ACC112 (cell line): ENCODE measurements around the gene MAFB.

Experiments
- H2AFZ ChIP-seq: fragments of 200-600 bp; sonication (generic); one replicate; pipeline ENCODE4 v1.6.0; 2017; ENCODE audit warnings: antibody characterized with exemption, low read length; ENCODE audit not compliant: unreplicated experiment
- H3K27ac ChIP-seq: fragments of 200-600 bp; sonication (generic); 2 replicates; pipeline ENCODE4 v1.5.1; 2014; ENCODE audit warnings: low read depth, mild to moderate bottlenecking, antibody characterized with exemption, low read length, moderate library complexity
- H3K27me3 ChIP-seq: fragments of 200-600 bp; sonication (generic); 2 replicates; pipeline ENCODE4 v1.6.1; 2014; ENCODE audit warnings: mild to moderate bottlenecking, antibody characterized with exemption, low read length, moderate library complexity, mixed read lengths; ENCODE audit not compliant: insufficient read depth
- H3K36me3 ChIP-seq: fragments of 200-600 bp; sonication (generic); 2 replicates; pipeline ENCODE4 v1.6.1; 2016; ENCODE audit warnings: mild to moderate bottlenecking, antibody characterized with exemption, low read length, moderate library complexity, mixed read lengths; ENCODE audit not compliant: insufficient read depth
- H3K4me1 ChIP-seq: fragments of 200-600 bp; sonication (generic); one replicate; pipeline ENCODE4 v1.6.1; 2016; ENCODE audit warnings: low read length, mixed read lengths; ENCODE audit not compliant: insufficient read depth, unreplicated experiment, control insufficient read depth
- H3K4me3 ChIP-seq: fragments of 200-600 bp; sonication (generic); 2 replicates; pipeline ENCODE4 v1.5.1; 2014; ENCODE audit warnings: mild to moderate bottlenecking, low read depth, low read length
- H3K79me2 ChIP-seq: fragments of 200-600 bp; sonication (generic); one replicate; pipeline ENCODE4 v1.6.0; 2016; ENCODE audit warnings: low read length; ENCODE audit not compliant: control insufficient read depth, unreplicated experiment, insufficient read depth

Gene MAFB

DNA sequence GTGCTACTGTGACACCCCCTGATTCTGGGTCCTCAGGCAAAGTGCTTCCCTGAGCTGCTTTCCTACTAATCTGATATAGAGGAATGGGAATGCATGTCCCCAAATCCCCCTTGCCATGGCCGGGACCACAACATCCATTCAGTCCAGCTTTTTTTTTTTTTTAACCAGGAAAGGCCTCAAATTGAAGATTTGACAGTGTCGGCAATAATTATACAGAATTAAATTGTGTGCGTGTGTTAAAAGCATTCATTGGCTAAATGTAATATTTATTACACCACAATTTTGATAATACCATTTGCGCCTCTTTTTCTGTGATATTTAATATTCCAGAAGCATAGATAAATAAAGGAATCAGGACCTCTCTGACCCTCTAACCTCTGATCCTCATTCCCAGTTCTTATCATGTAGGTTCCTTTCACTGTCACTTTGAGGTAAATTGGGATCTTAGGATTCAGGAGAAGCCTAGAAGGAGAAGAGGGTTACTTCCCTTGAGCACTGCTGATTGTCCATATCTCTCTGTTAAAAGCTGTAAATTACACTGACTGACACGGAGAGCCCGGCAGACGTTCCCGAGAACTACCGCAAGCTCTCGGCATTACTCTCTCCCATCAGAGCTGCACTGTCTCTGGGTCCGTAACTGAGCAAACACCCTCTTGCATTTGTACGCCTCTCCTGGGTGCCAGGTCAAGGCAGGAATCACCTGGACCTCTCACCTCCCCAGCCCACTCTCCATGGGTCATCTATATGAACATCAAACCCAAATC is 29.4 kb upstream of the MAFB start:
- no peak overlapping the region for H3K4me3 ChIP-seq
- H3K36me3 ChIP-seq: no peaks in the 10 kb centered on the region
- H3K27me3 ChIP-seq: peaks cover 12% of the 10 kb centered on the region
- no peak overlapping the region for H3K27ac ChIP-seq
- no peaks in the 10 kb centered on the region for H3K79me2 ChIP-seq
- no peaks in the 10 kb centered on the region for H3K4me1 ChIP-seq
- no peak overlapping the region for H2AFZ ChIP-seq

DNA sequence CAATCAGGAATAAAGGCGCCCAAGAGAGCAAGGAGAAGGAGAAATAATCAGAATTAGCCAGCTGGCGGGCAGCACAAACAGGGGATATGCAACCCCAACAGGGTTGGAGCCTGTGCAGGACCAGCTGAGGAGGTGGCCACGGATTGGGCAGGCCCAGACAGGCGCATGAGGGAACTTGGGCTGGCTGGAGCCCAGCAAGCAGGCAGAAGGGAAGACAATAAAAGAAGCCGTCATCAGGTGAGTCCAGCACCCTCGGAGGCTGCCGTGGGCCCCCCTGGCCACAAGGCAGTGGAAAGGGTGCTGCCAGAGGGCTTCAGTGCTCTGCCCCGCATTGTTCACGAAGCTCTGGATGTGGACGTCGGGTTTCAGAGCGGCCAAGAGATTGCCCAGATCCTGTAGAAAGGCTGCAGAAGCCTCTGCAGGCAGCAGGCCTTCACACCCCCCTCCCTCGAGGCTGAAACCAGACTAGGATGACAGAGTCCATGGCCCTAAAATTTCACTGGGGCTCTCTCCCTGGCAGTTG is 28.4 kb upstream of the MAFB start:
- no peaks in the 10 kb centered on the region for H3K79me2 ChIP-seq
- no peaks in the 10 kb centered on the region for H3K4me1 ChIP-seq
- no peak overlapping the region for H3K4me3 ChIP-seq
- no peak overlapping the region for H3K27ac ChIP-seq
- H2AFZ ChIP-seq: no peak overlapping the region
- peaks cover 11% of the 10 kb centered on the region for H3K27me3 ChIP-seq
- H3K36me3 ChIP-seq: no peaks in the 10 kb centered on the region

DNA sequence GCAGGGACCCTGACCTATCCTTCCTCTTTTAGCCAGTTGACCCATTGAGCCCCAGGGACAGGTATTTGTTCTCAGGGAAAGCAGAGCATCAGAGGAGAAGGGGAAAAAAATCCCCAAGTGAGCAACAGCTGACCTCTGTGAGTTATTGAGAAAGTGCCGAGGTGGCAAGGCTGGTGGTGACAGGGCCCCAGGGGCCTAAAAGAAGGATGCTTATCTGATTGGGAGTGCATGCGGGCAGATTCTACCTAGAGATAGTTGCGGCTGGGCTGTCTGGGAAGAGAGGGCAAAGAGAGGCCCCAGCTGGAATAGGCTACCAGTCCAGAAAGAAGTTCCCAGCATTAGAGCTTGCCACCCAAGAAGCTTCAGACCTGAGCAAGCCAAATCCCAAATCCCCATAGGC is 26.5 kb upstream of the MAFB start:
- Histone ChIP-seq H3K36me3 (no peaks in the 10 kb centered on the region), H3K27ac (no peak overlapping the region), H2AFZ (no peak overlapping the region), H3K27me3 (peaks cover 5% of the 10 kb centered on the region), H3K4me3 (no peak overlapping the region), H3K4me1 (no peaks in the 10 kb centered on the region), H3K79me2 (no peaks in the 10 kb centered on the region)

DNA sequence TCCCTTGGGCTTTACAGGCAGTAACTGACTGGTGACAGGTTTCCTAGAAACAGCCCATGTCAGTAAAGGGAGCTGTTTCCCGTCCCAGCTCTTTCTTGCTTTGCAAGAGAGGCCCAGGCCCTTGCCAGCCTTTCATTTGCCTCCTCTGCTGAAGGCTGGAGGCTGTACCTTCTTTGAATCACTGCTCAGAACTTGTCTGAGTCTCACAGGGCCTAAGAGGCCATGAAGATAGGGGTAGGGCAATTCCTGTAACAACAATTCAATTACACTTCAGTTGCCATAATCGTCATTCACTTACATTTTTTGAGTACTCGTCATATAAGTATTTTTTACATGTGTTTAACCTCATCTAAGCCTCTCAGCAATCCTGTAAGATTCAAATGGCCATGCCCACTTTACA is 25.9 kb upstream of the MAFB start:
- H3K79me2 ChIP-seq: no peaks in the 10 kb centered on the region
- H2AFZ ChIP-seq: no peak overlapping the region
- no peaks in the 10 kb centered on the region for H3K4me1 ChIP-seq
- H3K27ac ChIP-seq: no peak overlapping the region
- H3K27me3 ChIP-seq: no peaks in the 10 kb centered on the region
- H3K36me3 ChIP-seq: no peaks in the 10 kb centered on the region
- no peak overlapping the region for H3K4me3 ChIP-seq

DNA sequence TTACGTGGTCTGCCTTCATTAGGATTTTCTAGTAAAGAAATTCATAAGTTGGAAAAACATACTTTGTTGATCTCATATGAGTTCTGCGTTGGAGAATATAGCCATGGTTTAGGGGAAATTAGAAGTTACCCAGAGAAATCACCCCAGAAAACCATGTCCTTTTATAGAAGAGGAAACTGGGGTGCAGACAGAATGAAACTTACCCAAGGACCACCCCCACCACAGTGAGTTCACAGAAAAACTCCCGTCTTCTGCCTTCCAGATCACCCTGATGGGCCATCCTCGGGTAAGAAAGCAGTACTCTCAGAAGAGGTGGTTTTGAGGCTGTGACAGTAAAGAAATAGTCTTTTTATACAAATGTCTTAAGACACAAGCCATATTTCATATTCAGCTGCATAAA is 25.1 kb upstream of the MAFB start:
- no peak overlapping the region for H3K27ac ChIP-seq
- no peak overlapping the region for H3K4me3 ChIP-seq
- no peaks in the 10 kb centered on the region for H3K27me3 ChIP-seq
- H3K36me3 ChIP-seq: no peaks in the 10 kb centered on the region
- no peaks in the 10 kb centered on the region for H3K79me2 ChIP-seq
- no peaks in the 10 kb centered on the region for H3K4me1 ChIP-seq
- no peak overlapping the region for H2AFZ ChIP-seq

DNA sequence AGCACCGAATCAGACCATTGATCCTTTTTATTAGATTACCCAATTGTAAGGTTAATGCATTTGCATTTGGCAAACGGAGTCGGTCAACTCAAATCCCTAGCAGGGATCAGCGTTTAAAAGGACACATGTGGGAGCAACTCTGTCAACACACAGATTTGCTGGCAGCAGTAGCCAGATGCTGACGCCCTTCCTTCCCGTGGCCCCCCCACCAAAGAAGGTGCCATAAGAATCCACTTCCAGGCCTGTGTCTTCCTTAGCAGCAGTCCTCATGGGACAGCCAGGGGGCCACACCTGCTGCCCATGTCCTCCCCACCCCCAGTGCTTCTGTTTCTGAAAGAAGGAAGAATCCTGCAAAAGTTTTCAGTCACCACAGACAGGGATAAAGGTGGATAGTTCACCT is 24.5 kb upstream of the MAFB start:
- no peak overlapping the region for H2AFZ ChIP-seq
- no peaks in the 10 kb centered on the region for H3K27me3 ChIP-seq
- H3K36me3 ChIP-seq: no peaks in the 10 kb centered on the region
- H3K4me1 ChIP-seq: no peaks in the 10 kb centered on the region
- no peaks in the 10 kb centered on the region for H3K79me2 ChIP-seq
- H3K27ac ChIP-seq: no peak overlapping the region
- H3K4me3 ChIP-seq: no peak overlapping the region

DNA sequence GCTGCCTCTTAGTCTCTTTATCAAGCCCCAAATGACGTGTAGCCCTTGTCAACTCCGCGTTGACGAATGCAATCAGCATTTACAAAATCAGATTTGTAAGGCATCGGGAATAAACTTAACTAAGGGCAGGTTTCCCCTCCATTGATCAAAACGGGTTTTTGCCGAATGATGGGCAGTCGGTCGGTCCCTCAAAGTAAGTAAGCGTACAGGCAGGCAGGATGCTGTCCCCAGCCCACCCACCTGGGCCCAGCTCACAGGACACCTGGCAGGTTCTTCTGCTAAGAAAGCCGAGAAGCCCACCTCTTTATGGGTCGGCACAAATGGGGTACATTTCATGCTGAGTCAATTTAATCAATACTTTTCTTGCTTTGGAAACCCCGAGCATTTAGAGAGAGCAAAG is 22.0 kb upstream of the MAFB start:
- Histone ChIP-seq H3K4me3 (no peak overlapping the region), H3K27me3 (no peaks in the 10 kb centered on the region), H2AFZ (no peak overlapping the region), H3K27ac (no peak overlapping the region), H3K36me3 (no peaks in the 10 kb centered on the region), H3K4me1 (no peaks in the 10 kb centered on the region), H3K79me2 (no peaks in the 10 kb centered on the region)

DNA sequence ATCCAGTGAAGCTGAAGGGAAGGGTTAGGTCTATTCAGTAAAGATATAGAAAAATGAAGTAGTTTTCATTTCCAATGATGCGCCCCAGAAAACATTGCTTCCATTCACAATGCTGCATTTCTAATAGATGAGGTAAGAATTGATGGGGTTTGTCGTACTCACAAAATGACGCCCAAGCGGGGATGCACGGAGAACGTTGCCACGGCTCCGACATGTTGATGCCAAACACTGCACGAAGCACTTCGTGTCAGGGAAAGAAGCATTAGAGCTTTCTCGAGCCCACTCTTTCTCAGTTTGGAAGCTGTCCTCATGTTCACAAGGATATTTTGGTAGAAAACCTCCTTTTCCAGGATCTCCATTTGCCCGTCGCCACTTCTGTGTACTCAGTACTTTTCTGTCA is 21.6 kb upstream of the MAFB start:
- H3K4me3 ChIP-seq: no peak overlapping the region
- H3K27me3 ChIP-seq: no peaks in the 10 kb centered on the region
- no peaks in the 10 kb centered on the region for H3K36me3 ChIP-seq
- no peaks in the 10 kb centered on the region for H3K79me2 ChIP-seq
- no peak overlapping the region for H2AFZ ChIP-seq
- H3K27ac ChIP-seq: no peak overlapping the region
- H3K4me1 ChIP-seq: no peaks in the 10 kb centered on the region

DNA sequence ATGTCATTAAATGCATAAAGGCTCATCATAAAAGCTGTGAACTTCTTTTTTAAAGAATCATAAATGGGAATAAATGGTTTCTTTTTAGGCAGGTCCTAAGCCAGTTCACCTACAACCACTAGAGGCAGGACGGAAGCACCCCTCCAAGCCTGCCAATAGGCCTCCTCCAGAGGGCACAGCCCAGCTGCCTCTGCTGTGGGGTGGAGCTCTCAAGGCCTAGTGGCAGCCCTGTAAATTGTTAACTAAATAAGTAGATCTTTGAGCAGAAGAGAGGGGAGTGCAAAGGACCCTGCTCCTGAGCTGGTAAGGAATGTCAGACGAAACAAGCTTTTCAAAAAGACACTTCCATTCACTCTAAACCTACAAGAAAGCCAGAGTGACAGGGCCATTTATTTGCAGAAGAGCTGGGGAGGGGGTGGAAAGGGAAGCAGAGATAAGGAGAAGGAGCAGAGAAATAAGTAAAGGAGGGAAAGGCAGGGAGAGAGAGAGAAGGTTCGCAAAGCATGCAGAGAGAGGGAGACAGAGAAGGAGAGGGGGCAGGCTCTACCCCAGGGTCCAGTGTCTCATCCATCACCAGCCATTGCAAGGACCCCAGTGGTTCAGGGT is 18.0 kb upstream of the MAFB start:
- H3K36me3 ChIP-seq: no peaks in the 10 kb centered on the region
- H3K4me1 ChIP-seq: no peaks in the 10 kb centered on the region
- H3K27ac ChIP-seq: no peak overlapping the region
- H3K4me3 ChIP-seq: no peak overlapping the region
- peaks cover 5% of the 10 kb centered on the region; the same call in 1 of the 2 replicates for H3K27me3 ChIP-seq
- H3K79me2 ChIP-seq: no peaks in the 10 kb centered on the region
- no peak overlapping the region for H2AFZ ChIP-seq

DNA sequence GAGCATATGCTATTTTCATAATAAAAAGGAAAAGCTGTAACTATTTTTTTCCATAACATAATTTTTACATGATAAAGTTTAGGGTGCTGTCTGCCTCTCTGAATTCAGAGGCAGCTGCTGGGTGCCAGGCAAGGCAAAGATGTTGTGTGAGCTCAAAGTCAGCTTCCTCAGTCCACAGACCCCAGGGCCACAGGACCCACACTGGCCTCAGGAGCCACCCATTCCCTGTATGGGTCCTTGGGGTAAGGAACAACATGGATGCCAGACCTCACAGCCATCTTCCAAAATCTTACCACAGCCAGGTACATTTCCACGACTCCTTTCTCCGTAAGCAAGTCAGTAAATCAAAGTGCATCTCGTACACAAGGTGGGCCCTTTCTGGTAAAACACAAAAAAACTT is 16.4 kb upstream of the MAFB start:
- Histone ChIP-seq H3K79me2 (no peaks in the 10 kb centered on the region), H3K27ac (no peak overlapping the region), H2AFZ (no peak overlapping the region), H3K27me3 (peaks cover 6% of the 10 kb centered on the region; the same call in 1 of the 2 replicates), H3K4me3 (no peak overlapping the region), H3K36me3 (no peaks in the 10 kb centered on the region), H3K4me1 (no peaks in the 10 kb centered on the region)

DNA sequence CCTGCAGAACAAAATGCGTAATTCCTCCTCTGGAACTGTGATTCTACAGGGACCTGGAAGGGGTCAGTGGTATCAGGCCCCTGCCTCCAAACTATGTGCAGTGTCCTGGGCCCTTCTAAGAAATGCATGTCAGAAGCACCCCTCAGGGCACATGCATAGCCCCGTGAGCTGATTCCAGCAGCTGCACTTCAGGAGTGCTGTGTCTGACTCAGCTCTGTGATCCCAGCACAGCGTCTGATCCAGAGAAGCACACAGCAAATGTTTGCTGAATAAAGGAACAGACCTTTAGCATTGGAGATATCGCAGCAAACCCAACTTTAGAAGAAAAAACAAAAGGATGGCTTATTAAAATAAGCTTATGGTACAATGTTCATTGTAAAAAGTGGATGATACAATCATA is 15.8 kb upstream of the MAFB start:
- Histone ChIP-seq H3K27me3 (peaks cover 6% of the 10 kb centered on the region; the same call in 1 of the 2 replicates), H3K4me3 (no peak overlapping the region), H3K79me2 (no peaks in the 10 kb centered on the region), H3K36me3 (no peaks in the 10 kb centered on the region), H3K4me1 (no peaks in the 10 kb centered on the region), H3K27ac (no peak overlapping the region), H2AFZ (no peak overlapping the region)
